ENCODE measurements around the gene EDIL3. TPM values are rescaled to one million over a fixed set of nuclear protein-coding genes. Genes with fewer than 3 reads are reported as not detected.

Gene EDIL3
- total RNA-seq, 4 donors from 2014 or later: 14.8 to 29.0 (median 20.2) TPM

DNA sequence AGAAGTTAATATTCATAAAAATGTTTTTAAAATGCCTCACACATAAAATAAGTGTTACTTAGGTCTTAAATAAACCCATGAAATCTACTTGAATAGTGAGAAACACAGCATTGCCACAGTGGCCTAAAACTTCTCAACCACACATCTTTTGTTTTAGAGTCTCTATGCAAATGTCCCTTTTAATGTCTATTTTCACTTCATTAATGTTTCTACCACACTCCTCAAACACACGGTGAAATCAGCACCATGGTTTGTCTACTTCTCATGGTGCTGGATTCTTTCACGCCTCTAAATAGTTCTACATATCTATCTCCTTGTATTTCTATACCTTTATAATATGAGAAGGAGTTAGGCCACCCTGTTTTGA is 111.2 kb downstream of the EDIL3 start:
- DNase-seq (ENCODE audit: low spot score in 2 of 2): no peak
- no peak overlapping the region for H3K4me3 ChIP-seq (ENCODE audit: low read depth, poor library complexity, severe bottlenecking)
- intact Hi-C loops (cut with DNase I; ENCODE audit: low total_unique reads): no loop called here
- TF ChIP-seq, protein P1, sequence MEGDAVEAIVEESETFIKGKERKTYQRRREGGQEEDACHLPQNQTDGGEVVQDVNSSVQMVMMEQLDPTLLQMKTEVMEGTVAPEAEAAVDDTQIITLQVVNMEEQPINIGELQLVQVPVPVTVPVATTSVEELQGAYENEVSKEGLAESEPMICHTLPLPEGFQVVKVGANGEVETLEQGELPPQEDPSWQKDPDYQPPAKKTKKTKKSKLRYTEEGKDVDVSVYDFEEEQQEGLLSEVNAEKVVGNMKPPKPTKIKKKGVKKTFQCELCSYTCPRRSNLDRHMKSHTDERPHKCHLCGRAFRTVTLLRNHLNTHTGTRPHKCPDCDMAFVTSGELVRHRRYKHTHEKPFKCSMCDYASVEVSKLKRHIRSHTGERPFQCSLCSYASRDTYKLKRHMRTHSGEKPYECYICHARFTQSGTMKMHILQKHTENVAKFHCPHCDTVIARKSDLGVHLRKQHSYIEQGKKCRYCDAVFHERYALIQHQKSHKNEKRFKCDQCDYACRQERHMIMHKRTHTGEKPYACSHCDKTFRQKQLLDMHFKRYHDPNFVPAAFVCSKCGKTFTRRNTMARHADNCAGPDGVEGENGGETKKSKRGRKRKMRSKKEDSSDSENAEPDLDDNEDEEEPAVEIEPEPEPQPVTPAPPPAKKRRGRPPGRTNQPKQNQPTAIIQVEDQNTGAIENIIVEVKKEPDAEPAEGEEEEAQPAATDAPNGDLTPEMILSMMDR (IDR thresholded peaks at IDR 0.05): no peak
- TF ChIP-seq POLR2A (IDR thresholded peaks at IDR 0.05): no peak
- 87 to 99% methylated on average over 2 of the region's 2 CpGs for WGBS, 2 donors

DNA sequence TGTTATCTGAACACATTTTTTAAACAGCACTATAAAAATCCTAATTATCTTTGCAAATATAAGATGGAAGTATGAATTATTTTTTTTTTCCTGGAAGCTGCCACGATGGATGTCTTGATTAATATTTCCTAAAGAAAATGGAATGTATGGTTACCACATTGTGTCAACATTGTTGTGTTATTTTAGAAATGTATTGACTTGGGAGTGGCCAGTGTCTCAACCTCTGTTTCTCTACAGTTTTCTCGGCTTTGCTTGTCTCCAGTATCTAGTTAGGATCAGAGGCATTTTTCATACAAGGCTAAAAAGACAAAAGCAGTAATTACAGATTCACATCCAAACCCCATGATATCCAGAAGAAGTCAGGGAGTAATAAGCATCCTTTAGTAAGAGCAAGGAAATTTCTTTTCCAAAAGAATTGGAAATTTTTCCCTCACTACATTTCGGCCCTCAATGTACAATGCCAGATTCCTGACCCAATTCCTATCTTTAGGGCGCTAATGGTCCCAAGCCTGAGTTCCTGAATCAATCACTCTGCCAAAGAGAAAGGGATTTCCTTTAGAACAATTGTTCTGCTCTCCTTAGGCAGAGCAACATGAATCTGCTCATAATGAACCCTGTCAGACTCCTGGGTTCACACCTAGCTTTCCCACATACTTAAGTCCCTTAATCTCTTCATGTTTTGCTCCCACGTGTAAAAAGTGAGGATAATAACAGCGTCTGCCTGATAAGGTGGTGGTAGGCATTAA is 111.7 kb downstream of the EDIL3 start:
- H3K4me3 ChIP-seq (ENCODE audit: low read depth, poor library complexity, severe bottlenecking): no peak overlapping the region
- intact Hi-C loops (cut with DNase I; ENCODE audit: low total_unique reads): no loop called here
- WGBS, 2 donors: 73 to 77% methylated on average over 6 of the region's 6 CpGs
- DNase-seq (ENCODE audit: low spot score in 2 of 2): no peak
- TF ChIP-seq POLR2A (IDR thresholded peaks at IDR 0.05): no peak
- TF ChIP-seq, protein P1 (IDR thresholded peaks at IDR 0.05): no peak

DNA sequence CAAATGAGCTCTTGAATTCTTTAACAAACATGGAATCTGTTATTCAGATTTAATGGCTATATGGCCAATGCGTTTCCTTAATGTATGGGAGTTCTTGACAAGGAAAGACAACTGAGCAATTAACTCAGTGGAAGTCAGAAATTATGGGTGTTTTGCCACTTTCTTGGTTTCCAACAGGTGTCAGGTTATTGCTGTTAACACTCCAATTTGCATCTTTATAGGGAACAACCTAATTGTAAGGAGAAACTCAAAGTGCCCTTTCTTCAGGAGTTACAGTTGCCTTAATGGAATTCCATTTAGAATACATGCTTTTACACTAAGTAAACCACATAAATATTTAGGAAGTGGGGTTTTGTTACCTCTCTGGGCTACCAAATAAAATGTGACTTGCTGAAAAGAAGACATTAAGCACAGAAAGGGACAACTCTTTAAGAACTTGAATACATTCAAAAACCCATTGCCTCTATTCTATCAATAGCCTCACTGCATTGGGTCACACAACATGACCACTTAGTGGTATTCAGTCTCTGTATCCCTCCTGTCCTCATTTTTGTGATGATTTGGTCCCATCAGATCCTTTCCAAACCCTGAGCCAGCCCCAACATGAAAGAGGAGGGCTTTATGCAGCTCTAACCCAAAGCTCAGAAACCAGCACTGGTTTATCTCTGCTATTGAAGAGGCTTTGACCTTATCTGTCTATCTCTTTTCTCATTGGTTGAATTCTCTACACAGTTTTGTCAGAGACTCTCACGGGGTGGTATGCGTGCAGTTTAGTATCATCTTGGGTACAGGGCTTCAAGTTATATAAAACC is 118.7 kb downstream of the EDIL3 start:
- TF ChIP-seq POLR2A (IDR thresholded peaks at IDR 0.05): no peak
- TF ChIP-seq, protein P1 (IDR thresholded peaks at IDR 0.05): no peak
- no peak overlapping the region for H3K4me3 ChIP-seq (ENCODE audit: low read depth, poor library complexity, severe bottlenecking)
- no peak for DNase-seq (ENCODE audit: low spot score in 2 of 2)
- 73 to 75% methylated on average over 3 of the region's 3 CpGs for WGBS, 2 donors
- intact Hi-C loops (cut with DNase I; ENCODE audit: low total_unique reads): no loop called here

DNA sequence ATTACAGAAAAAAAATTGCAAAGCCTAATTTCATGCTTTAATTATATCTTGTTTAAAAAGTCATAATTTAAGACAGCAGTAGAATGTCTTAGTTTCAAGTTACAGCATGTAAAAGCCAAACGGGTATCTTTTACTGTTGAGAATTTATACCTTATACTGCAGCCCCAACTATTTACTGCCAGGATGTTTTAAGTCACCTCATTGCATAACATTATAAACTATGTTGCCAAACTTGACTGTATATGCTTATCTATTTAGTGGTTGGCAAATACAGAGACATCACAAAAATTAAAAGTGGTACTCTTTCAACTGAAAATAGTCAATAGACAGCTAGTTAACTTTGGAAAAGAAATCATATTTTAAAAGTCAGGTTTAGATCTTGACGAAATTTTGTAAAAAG is 119.5 kb downstream of the EDIL3 start:
- whole genome bisulfite sequencing, 2 donors: 41 to 49% methylated on average over 2 of the region's 2 CpGs

DNA sequence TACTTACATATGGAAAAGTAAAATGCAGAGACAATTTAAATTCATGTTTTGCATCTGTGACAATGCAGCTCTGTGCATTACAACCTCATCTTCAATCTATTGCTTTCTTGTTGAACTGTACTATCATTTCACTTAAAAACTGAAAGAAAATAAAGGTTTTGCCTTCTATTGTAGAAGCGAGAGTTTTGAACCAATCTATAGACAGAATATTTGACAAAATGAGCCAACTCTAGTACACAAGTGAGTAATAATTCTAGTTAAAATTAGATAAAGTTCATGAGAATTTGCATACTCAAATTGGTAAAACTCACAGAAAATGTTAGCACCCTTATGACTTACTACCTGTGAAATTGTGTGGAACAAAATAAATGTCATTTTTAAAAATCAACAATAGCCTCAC is 123.7 kb downstream of the EDIL3 start:
- intact Hi-C loops (cut with DNase I; ENCODE audit: low total_unique reads): no loop called here
- no peak for DNase-seq (ENCODE audit: low spot score in 2 of 2)
- no peak overlapping the region for H3K4me3 ChIP-seq (ENCODE audit: low read depth, poor library complexity, severe bottlenecking)
- TF ChIP-seq POLR2A (IDR thresholded peaks at IDR 0.05): no peak
- TF ChIP-seq, protein P1 (IDR thresholded peaks at IDR 0.05): no peak
- WGBS, 2 donors: 96 to 97% methylated on average over 1 of the region's 1 CpG

More for the DNA sequence above, 119.5 kb downstream of the EDIL3 start:
- intact Hi-C loops (cut with DNase I; ENCODE audit: low total_unique reads): no loop called here
- no peak overlapping the region for H3K4me3 ChIP-seq (ENCODE audit: low read depth, poor library complexity, severe bottlenecking)
- TF ChIP-seq, protein P1 (IDR thresholded peaks at IDR 0.05): no peak
- TF ChIP-seq POLR2A (IDR thresholded peaks at IDR 0.05): no peak
- DNase-seq (ENCODE audit: low spot score in 2 of 2): no peak

All from lower leg skin (tissue), 4 donors.